ENCODE data around the gene LRRC53.

The LRRC53 gene

GRCh38 chr1:74502858-74503257, 9.6 kb downstream of the LRRC53 start:
- no peak for DNase-seq

GRCh38 chr1:74502432-74502831, 10.0 kb downstream of the LRRC53 start:
- DNase-seq: peak; percentile 44

GRCh38 chr1:74498901-74499300, 13.5 kb downstream of the LRRC53 start:
- DNase-seq: no peak

- no peak for DNase-seq
These were observed 15.7 kb downstream of the LRRC53 start for GRCh38 chr1:74496669-74497068.

- no peak for DNase-seq
These were observed 26.4 kb downstream of the LRRC53 start for GRCh38 chr1:74486036-74486435.

GRCh38 chr1:74485622-74486021, 26.8 kb downstream of the LRRC53 start:
- no peak for DNase-seq

GRCh38 chr1:74481607-74482006, 30.8 kb downstream of the LRRC53 start:
- no peak for DNase-seq

GRCh38 chr1:74480068-74480467, 32.3 kb downstream of the LRRC53 start:
- no peak for DNase-seq

- DNase-seq: no peak
These were observed 33.4 kb downstream of the LRRC53 start for GRCh38 chr1:74478979-74479378.

GRCh38 chr1:74474585-74474984, 37.8 kb downstream of the LRRC53 start:
- DNase-seq: no peak

GRCh38 chr1:74471470-74471869, 40.9 kb downstream of the LRRC53 start:
- DNase-seq: no peak

GRCh38 chr1:74470936-74471335, 41.5 kb downstream of the LRRC53 start:
- DNase-seq: peak; percentile 39

- peak; percentile 59 for DNase-seq
These were observed 42.2 kb downstream of the LRRC53 start for GRCh38 chr1:74470251-74470650.

- DNase-seq: peak; percentile 55
These were observed 43.3 kb downstream of the LRRC53 start for GRCh38 chr1:74468982-74469603.

- no peak for DNase-seq
These were observed 44.5 kb downstream of the LRRC53 start for GRCh38 chr1:74467786-74468377.

GRCh38 chr1:74465193-74465681, 47.2 kb downstream of the LRRC53 start:
- no peak for DNase-seq

GRCh38 chr1:74464037-74464436, 48.4 kb downstream of the LRRC53 start:
- no peak for DNase-seq

GRCh38 chr1:74463333-74463988, 49.0 kb downstream of the LRRC53 start:
- DNase-seq: peak; percentile 48

GRCh38 chr1:74457253-74457652, 55.2 kb downstream of the LRRC53 start:
- no peak for DNase-seq

- no peak for DNase-seq
These were observed 57.0 kb downstream of the LRRC53 start for GRCh38 chr1:74455390-74455789.

- DNase-seq: no peak
These were observed 59.1 kb downstream of the LRRC53 start for GRCh38 chr1:74453277-74453676.

- DNase-seq: no peak
These were observed 60.4 kb downstream of the LRRC53 start for GRCh38 chr1:74452035-74452434.

- no peak for DNase-seq
These were observed 75.4 kb downstream of the LRRC53 start for GRCh38 chr1:74437035-74437434.

GRCh38 chr1:74436078-74436477, 76.3 kb downstream of the LRRC53 start:
- no peak for DNase-seq

All from fibroblast of skin of back (primary cell).